Ovary (tissue), 9 donors: ENCODE measurements around the gene TTC36. TPM values are rescaled to one million over a fixed set of nuclear protein-coding genes. Genes with fewer than 3 reads are reported as not detected.
A peak's percentile ranks its signal among the peaks of the same experiment; 100 is the strongest.

Source experiments
- DNase-seq, 5 donors: peaks; one replicate each; pipeline ENCODE4 v3.0.0-alpha.2; 2019 to 2020
- H3K27ac ChIP-seq, 2 donors: fragments of 200-600 bp; one replicate each; pipeline versions ENCODE4 v1.5.1 to v1.8.0; 2019 to 2022
- H3K27me3 ChIP-seq: fragments of 200-600 bp; one replicate; pipeline ENCODE4 v1.8.0; 2022
- H3K36me3 ChIP-seq: fragments of 200-600 bp; sonication (generic); one replicate; pipeline ENCODE4 v1.5.1; 2019
- H3K4me1 ChIP-seq: one replicate; pipeline ENCODE4 v1.8.1; 2013; ENCODE audit warnings: mild to moderate bottlenecking, moderate library complexity; ENCODE audit not compliant: insufficient read depth
- H3K4me3 ChIP-seq: fragments of 200-600 bp; sonication (generic); one replicate; pipeline ENCODE4 v1.5.1; 2017
- H3K9me3 ChIP-seq, 2 donors: fragments of 200-600 bp in 1 of 2; sonication (generic) in 1 of 2; one replicate each; pipeline versions ENCODE4 v1.5.1 to v1.8.1; 2013 to 2019; ENCODE audit warnings: mild to moderate bottlenecking in 1 of 2, moderate library complexity in 1 of 2
- CTCF ChIP-seq, 3 donors: fragments of 450-650 bp in 2 of 3; fragments of 200-600 bp in 1 of 3; IDR thresholded peaks; one replicate each; pipeline versions ENCODE4 v1.5.1 to v1.8.0; 2016 to 2022; ENCODE audit warnings: antibody characterized with exemption in 3 of 3, mild to moderate bottlenecking in 1 of 3
- EP300 ChIP-seq: sonication (generic); formaldehyde crosslinking; IDR thresholded peaks from one replicate; pipeline ENCODE4 v1.6.1; 2017; ENCODE audit warnings: antibody characterized with exemption
- POLR2A ChIP-seq: fragments of 450-650 bp; IDR thresholded peaks from one replicate; pipeline ENCODE4 v1.6.1; 2017; ENCODE audit warnings: antibody characterized with exemption, mild to moderate bottlenecking, moderate library complexity
- WGBS, 3 donors: extraction: QIAGEN DNeasy Blood & Tissue Kit in 1 of 3; methylation state at CpG; one replicate each; pipeline versions ENCODE4 v1.1.5 to v1.1.7; 2013 to 2017; 5-methylcytosine and 5-hydroxymethylcytosine counted together
- intact Hi-C, 4 donors: fragments of 100-400 bp; cut with DNase I; formaldehyde crosslinking; loops; one replicate each; pipeline versions ENCODE4 v1.11.0 to v1.15.1; 2022 to 2023
- polyA plus RNA-seq, 2 donors: library from polyadenylated mRNA; stranded (reverse); fragments of 200-250 nt in 1 of 2; fragments of 350-450 nt in 1 of 2; fragmentation: Illumina TruSeq in 1 of 2; extraction: RNeasy Lipid Tissue Mini Kit (QIAGEN cat#74804) in 1 of 2; gene quantifications; one replicate each; pipeline ENCODE4 v1.2.3, GENCODE V29; 2013 to 2014
- total RNA-seq, 7 donors: library from RNA; depleted of rRNA in 2 of 7; stranded (reverse); fragments of >200 nt in 2 of 7; fragmentation: NEBNext Ultra II Directional in 3 of 7; extraction: Animal tissue kit (Norgen Biotek cat#: 25700) in 3 of 7; gene quantifications; one replicate each; pipeline versions ENCODE4 v1.1.0 to v1.2.4, GENCODE V29; 2016 to 2023
- donor health status: DM: no; HTN: no; CAD: no; lungs with moderate emphysema.
- donor health status: DM: no; HTN: no; CAD: no.
- donor health status: Bipolar disorder and iron deficiency.
- donor health status: DM: yes; HTN: yes; CAD: no.
- donor health status: DM: no; HTN: no; CAD: no.
- donor health status: DM: yes; HTN: yes; CAD: no.

TTC36 gene
- total and polyA plus RNA-seq, 9 donors: 0.18 to 0.38 (median 0.37) TPM; not detected in 4

- no peaks in the 10 kb centered on the region for H3K9me3 ChIP-seq
- no peak for TF ChIP-seq POLR2A
- TF ChIP-seq CTCF (IDR thresholded peaks at IDR 0.05): no peak
- TF ChIP-seq EP300: no peak
- no peaks in the 10 kb centered on the region for H3K36me3 ChIP-seq
- no peak overlapping the region for H3K4me3 ChIP-seq
- H3K27me3 ChIP-seq: no peaks in the 10 kb centered on the region
- DNase-seq: no peak
- no peak overlapping the region for H3K27ac ChIP-seq
- intact Hi-C loops: no loop called here
- 87 to 91% (median 88%) methylated on average over 7 of the region's 7 CpGs for WGBS, 3 donors
- no peaks in the 10 kb centered on the region for H3K4me1 ChIP-seq
Observed at GRCh38 chr11:118514103-118514502, 13.2 kb upstream of the TTC36 start.

GRCh38 chr11:118519549-118519948 is 7.7 kb upstream of the TTC36 start:
- Histone ChIP-seq H3K27me3 (no peaks in the 10 kb centered on the region), H3K4me1 (no peaks in the 10 kb centered on the region), H3K9me3 (no peaks in the 10 kb centered on the region), H3K27ac (no peak overlapping the region), H3K4me3 (no peak overlapping the region), H3K36me3 (no peaks in the 10 kb centered on the region)
- 75 to 88% (median 76%) methylated on average over 6 of the region's 6 CpGs for WGBS, 3 donors
- no peak for DNase-seq
- intact Hi-C loops: no loop called here
- no peak for TF ChIP-seq EP300
- TF ChIP-seq POLR2A: no peak
- TF ChIP-seq CTCF (IDR thresholded peaks at IDR 0.05): no peak

GRCh38 chr11:118521892-118522311 is 5.4 kb upstream of the TTC36 start:
- TF ChIP-seq EP300 (no peak), POLR2A (no peak), CTCF (IDR thresholded peaks at IDR 0.05) (no peak)
- H3K4me1 ChIP-seq: no peaks in the 10 kb centered on the region
- no peak overlapping the region for H3K27ac ChIP-seq
- intact Hi-C loops: no loop called here
- H3K9me3 ChIP-seq: no peaks in the 10 kb centered on the region
- no peaks in the 10 kb centered on the region for H3K27me3 ChIP-seq
- no peak overlapping the region for H3K4me3 ChIP-seq
- no peaks in the 10 kb centered on the region for H3K36me3 ChIP-seq
- 37 to 58% (median 41%) methylated on average over 13 of the region's 13 CpGs for WGBS, 3 donors
- peak in 4 of 5 donors; percentile 33 to 64 (median 42) for DNase-seq

- Histone ChIP-seq H3K4me3 (no peak overlapping the region), H3K27me3 (no peaks in the 10 kb centered on the region), H3K9me3 (no peaks in the 10 kb centered on the region), H3K27ac (no peak overlapping the region), H3K36me3 (no peaks in the 10 kb centered on the region), H3K4me1 (peaks cover 1% of the 10 kb centered on the region)
- peak in 1 of 3 donors; percentile 8 for TF ChIP-seq CTCF (IDR thresholded peaks at IDR 0.05)
- TF ChIP-seq EP300: no peak
- no peak for TF ChIP-seq POLR2A
- 12 to 19% (median 16%) methylated on average over 6 of the region's 6 CpGs for WGBS, 3 donors
- DNase-seq: peak in 1 of 5 donors; percentile 40
- intact Hi-C loops: no loop called here
Observed at GRCh38 chr11:118522571-118523072, 4.7 kb upstream of the TTC36 start.
